ENCODE data around the gene MS4A1. TPM values are rescaled to one million over a fixed set of nuclear protein-coding genes. Genes with fewer than 3 reads are reported as not detected.

The MS4A1 gene
- total RNA-seq, 1 donor from 2014 or later, result not detected

DNA sequence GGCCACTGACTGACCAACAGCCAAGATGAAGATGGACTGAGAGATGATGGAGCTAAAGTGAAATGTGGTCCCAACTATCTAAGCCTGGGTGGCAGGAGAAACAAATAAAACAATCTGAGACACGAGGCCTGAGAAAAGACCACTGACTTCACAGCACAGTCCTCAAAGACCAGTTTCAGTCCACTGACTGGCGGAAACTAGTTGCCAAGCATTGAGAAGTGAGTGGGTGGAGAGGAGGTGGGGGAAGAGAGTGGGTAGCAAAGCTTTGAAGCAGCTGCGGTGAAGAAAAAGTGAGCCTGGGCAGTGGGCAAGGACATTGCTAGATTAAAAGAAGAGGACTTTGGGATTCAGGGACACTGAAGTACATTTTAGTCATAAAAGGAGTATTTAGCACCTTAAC, 1.9 kb downstream of the MS4A1 start:
- H3K36me3 Mint-ChIP-seq (ENCODE audit: low read depth), result no peaks in the 10 kb centered on the region
- TF ChIP-seq, protein P1, sequence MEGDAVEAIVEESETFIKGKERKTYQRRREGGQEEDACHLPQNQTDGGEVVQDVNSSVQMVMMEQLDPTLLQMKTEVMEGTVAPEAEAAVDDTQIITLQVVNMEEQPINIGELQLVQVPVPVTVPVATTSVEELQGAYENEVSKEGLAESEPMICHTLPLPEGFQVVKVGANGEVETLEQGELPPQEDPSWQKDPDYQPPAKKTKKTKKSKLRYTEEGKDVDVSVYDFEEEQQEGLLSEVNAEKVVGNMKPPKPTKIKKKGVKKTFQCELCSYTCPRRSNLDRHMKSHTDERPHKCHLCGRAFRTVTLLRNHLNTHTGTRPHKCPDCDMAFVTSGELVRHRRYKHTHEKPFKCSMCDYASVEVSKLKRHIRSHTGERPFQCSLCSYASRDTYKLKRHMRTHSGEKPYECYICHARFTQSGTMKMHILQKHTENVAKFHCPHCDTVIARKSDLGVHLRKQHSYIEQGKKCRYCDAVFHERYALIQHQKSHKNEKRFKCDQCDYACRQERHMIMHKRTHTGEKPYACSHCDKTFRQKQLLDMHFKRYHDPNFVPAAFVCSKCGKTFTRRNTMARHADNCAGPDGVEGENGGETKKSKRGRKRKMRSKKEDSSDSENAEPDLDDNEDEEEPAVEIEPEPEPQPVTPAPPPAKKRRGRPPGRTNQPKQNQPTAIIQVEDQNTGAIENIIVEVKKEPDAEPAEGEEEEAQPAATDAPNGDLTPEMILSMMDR (conservative IDR thresholded peaks at IDR 0.05), result no peak
- no peak overlapping the region for H3K4me3 Mint-ChIP-seq
- H3K27me3 Mint-ChIP-seq (ENCODE audit: low read depth), result peaks cover 22% of the 10 kb centered on the region
- DNase-seq (ENCODE audit: low read depth, low spot score), result no peak
- H3K4me1 Mint-ChIP-seq, result no peaks in the 10 kb centered on the region
- H3K9me3 Mint-ChIP-seq, result no peaks in the 10 kb centered on the region
- no peak overlapping the region for H3K27ac Mint-ChIP-seq (ENCODE audit: unreplicated experiment)

DNA sequence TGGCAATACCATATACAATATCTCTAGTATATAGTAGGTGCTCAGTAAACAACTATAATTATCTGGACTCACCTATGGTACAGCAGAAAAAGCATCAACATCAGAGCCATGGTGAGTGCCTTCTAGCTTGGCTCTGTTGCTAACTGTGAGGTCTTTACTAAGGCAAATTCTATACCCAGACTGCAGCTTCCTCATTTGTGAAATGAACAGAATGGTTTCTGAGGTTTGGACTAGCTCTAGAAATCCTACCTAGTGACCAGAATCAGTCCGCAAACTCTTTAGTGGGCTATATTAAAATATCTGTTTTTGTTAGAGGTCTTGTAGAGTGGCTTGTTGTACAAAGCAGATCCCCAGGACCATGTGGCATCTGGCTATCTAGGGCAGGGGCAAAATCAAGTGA, 3.7 kb downstream of the MS4A1 start:
- Mint-ChIP-seq H3K4me1 (no peaks in the 10 kb centered on the region), H3K36me3 (ENCODE audit: low read depth) (no peaks in the 10 kb centered on the region), H3K27ac (ENCODE audit: unreplicated experiment) (no peak overlapping the region), H3K27me3 (ENCODE audit: low read depth) (peaks cover 16% of the 10 kb centered on the region), H3K9me3 (no peaks in the 10 kb centered on the region), H3K4me3 (no peak overlapping the region)
- TF ChIP-seq, protein P1 (conservative IDR thresholded peaks at IDR 0.05), result no peak
- no peak for DNase-seq (ENCODE audit: low read depth, low spot score)

DNA sequence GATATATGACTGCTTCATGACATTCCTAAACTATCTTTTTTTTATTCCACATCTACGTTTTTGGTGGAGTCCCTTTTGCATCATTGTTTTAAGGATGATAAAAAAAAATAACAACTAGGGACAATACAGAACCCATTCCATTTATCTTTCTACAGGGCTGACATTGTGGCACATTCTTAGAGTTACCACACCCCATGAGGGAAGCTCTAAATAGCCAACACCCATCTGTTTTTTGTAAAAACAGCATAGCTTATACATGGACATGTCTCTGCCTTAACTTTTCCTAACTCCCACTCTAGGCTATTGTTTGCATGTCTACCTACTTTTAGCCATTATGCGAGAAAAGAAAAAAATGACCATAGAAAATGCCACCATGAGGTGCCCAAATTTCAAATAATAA, 13.2 kb downstream of the MS4A1 start:
- TF ChIP-seq, protein P1 (conservative IDR thresholded peaks at IDR 0.05), result no peak
- Mint-ChIP-seq H3K4me1 (no peaks in the 10 kb centered on the region), H3K9me3 (peaks cover 2% of the 10 kb centered on the region), H3K4me3 (no peak overlapping the region), H3K27ac (ENCODE audit: unreplicated experiment) (no peak overlapping the region), H3K36me3 (ENCODE audit: low read depth) (no peaks in the 10 kb centered on the region), H3K27me3 (ENCODE audit: low read depth) (peaks cover 6% of the 10 kb centered on the region)
- no peak for DNase-seq (ENCODE audit: low read depth, low spot score)

DNA sequence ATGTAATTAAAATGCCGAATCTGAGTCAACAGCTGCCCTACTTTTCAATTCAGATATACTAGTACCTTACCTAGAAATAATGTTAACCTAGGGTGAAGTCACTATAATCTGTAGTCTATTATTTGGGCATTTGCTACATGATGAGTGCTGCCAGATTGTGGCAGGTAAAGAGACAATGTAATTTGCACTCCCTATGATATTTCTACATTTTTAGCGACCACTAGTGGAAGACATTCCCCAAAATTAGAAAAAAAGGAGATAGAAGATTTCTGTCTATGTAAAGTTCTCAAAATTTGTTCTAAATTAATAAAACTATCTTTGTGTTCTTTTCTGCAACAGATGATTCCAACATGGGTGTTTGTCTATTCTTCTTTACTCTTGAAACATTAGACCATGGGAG, 14.1 kb downstream of the MS4A1 start:
- H3K27me3 Mint-ChIP-seq (ENCODE audit: low read depth), result peaks cover 6% of the 10 kb centered on the region
- peaks cover 2% of the 10 kb centered on the region for H3K9me3 Mint-ChIP-seq
- H3K4me1 Mint-ChIP-seq, result no peaks in the 10 kb centered on the region
- TF ChIP-seq, protein P1 (conservative IDR thresholded peaks at IDR 0.05), result no peak
- H3K36me3 Mint-ChIP-seq (ENCODE audit: low read depth), result no peaks in the 10 kb centered on the region
- H3K27ac Mint-ChIP-seq (ENCODE audit: unreplicated experiment), result no peak overlapping the region
- no peak overlapping the region for H3K4me3 Mint-ChIP-seq
- no peak for DNase-seq (ENCODE audit: low read depth, low spot score)

DNA sequence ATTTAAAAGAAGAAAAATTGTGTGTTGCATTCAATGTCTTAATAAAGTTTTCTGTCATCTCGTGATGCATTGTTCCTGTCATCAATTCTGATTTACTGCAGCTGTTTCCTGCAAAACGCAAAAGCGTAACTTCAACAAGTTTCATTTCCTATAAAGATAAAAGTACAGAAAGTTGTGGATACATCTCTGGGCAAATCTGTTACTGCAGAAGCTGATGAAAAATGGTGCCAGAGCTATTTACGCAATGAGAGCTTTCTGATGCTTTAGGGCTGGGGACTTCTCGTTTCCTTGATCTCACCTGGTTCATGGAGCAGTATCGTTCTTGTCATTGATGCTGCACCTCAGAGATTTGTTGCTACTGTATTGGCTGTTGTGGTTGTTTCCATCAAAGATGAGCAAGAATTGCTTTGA, 21.4 kb downstream of the MS4A1 start:
- no peak overlapping the region for H3K27ac Mint-ChIP-seq (ENCODE audit: unreplicated experiment)
- H3K9me3 Mint-ChIP-seq, result no peaks in the 10 kb centered on the region
- TF ChIP-seq, protein P1 (conservative IDR thresholded peaks at IDR 0.05), result no peak
- no peak for DNase-seq (ENCODE audit: low read depth, low spot score)
- H3K4me1 Mint-ChIP-seq, result no peaks in the 10 kb centered on the region
- H3K36me3 Mint-ChIP-seq (ENCODE audit: low read depth), result no peaks in the 10 kb centered on the region
- no peak overlapping the region for H3K4me3 Mint-ChIP-seq
- H3K27me3 Mint-ChIP-seq (ENCODE audit: low read depth), result peaks cover 10% of the 10 kb centered on the region

DNA sequence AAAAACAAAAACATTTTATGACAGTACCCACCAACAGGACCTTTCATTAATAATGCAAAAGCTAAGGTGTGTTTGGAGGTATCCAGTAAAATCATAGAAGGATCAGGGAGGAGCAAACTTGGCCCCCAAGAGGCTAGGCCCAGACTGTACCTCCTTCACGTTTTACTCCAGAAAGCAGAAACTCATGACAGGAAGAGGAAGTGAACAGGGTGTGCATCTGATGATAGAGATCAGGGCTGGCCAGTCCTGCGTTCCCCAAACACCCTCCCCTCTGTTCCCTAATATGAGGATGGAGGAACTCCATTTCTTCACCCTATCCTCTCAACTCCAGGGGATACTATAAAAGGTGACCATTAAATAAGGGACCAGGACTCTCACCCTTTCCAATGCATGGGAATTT, 26.7 kb downstream of the MS4A1 start:
- TF ChIP-seq, protein P1 (conservative IDR thresholded peaks at IDR 0.05), result no peak
- no peaks in the 10 kb centered on the region for H3K4me1 Mint-ChIP-seq
- no peaks in the 10 kb centered on the region for H3K36me3 Mint-ChIP-seq (ENCODE audit: low read depth)
- no peak for DNase-seq (ENCODE audit: low read depth, low spot score)
- no peak overlapping the region for H3K27ac Mint-ChIP-seq (ENCODE audit: unreplicated experiment)
- H3K4me3 Mint-ChIP-seq, result no peak overlapping the region
- peaks cover 7% of the 10 kb centered on the region for H3K27me3 Mint-ChIP-seq (ENCODE audit: low read depth)
- no peaks in the 10 kb centered on the region for H3K9me3 Mint-ChIP-seq

Measured in neural crest cell (in vitro differentiated cells).